Glomerular visceral epithelial cell (primary cell): ENCODE results near the gene CAPRIN2.

Experiments
- DNase-seq: peaks from one replicate; pipeline ENCODE4 v3.0.0-alpha.2; 2016; ENCODE audit errors: extremely low spot score

CAPRIN2 gene

DNA sequence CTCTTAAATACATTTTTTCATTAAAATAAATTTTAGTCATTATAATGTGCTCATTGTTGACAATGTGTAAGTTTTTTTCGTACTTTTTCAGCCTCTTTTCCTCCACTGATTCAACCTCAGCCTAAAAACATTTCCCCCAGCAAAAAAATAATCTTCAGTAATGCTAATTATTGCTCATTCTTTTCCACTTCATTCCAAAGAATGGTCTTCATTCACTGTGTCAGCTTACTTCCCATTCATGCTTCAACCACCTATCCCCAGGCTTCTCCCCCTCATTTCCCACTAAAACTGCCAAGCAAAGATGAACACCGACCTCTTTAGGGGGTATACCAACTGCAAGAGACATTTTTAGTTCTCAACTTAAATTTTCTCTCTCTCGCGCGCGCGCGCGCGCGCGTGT is 56.4 kb downstream of the CAPRIN2 start:
- DNase-seq, result no peak

- DNase-seq, result no peak
Observed at GRCh38 chr12:30696943-30697342, 57.8 kb downstream of the CAPRIN2 start.

- no peak for DNase-seq
Observed at GRCh38 chr12:30696486-30696885, 58.3 kb downstream of the CAPRIN2 start.

DNA sequence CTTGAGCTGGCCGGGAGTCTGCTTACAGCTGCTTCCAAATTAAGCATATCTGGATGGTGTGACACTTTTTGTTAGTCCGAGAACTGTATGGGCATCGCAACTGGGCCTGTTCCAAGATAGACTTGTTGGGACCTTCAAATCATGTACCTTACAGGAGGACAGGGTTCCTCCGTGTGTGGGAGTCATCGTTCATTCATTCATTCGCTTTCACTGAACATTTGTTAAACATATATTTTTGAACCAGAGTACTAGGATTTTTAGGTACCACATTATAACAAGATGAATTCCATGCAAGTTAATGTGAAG is 58.7 kb downstream of the CAPRIN2 start:
- no peak for DNase-seq

- DNase-seq, result peak; percentile 92
Observed at GRCh38 chr12:30695199-30696102, 59.3 kb downstream of the CAPRIN2 start, which contains the start of gene IPO8. Gene IPO8, minus strand, starts transcription at chr12:30695869. Its CDS starts 222 bp downstream, at chr12:30695647.

DNA sequence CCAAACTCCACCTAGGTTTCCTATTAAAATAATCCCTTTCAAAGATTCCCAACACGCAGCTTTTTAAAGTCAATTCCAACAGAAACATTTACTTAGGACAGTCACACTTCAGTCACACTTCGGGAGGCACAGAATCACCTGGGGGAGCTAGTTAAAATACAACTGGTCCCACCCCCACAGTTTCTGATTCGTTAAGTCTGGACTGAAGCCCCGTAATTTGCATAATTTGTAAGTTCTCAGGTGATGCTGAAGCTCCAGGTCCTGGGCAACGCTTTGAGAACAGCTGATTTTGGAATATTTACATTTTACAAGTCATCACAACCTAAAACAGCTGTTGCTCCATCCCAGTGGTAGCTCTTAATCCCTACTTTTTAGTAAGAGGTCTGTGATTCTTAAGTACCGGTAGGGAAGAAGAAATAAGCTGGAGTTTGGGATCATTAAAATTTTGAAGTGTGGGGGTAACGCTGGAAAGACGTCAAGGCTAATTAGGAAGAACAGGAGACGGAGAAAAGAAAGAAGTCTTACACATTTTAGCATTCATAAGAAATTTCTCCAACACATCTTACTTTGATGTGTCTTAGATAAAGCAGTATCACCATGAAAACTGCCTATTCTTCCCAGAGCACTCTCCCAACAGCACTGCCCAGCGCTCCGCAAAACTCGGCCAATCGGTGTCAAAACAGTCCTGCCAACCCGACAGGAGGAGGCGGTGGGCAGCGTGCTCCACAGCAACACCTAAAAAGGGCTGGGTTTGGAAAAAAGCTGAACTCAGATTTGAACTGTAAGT is 60.1 kb downstream of the CAPRIN2 start:
- DNase-seq, result peak; percentile 47

DNA sequence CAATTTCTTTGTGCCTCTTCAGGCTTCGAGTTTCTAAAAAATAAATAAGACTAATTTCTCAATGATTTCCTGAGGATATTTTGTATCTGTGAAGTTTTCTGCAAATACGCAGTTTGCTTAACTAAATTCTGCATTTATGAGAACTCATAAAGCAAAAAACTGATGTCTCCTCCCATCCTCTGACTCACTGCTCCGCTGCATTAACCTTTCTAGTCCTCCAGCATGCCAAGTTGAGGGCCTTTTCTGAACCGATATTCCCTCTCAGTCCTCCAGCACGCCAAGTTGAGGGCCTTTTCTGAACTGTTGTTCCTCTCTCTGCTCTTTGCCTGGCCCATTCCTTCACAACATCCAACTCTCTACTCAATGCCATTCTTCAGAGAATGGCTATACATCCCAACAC is 62.3 kb downstream of the CAPRIN2 start:
- DNase-seq, result no peak

DNA sequence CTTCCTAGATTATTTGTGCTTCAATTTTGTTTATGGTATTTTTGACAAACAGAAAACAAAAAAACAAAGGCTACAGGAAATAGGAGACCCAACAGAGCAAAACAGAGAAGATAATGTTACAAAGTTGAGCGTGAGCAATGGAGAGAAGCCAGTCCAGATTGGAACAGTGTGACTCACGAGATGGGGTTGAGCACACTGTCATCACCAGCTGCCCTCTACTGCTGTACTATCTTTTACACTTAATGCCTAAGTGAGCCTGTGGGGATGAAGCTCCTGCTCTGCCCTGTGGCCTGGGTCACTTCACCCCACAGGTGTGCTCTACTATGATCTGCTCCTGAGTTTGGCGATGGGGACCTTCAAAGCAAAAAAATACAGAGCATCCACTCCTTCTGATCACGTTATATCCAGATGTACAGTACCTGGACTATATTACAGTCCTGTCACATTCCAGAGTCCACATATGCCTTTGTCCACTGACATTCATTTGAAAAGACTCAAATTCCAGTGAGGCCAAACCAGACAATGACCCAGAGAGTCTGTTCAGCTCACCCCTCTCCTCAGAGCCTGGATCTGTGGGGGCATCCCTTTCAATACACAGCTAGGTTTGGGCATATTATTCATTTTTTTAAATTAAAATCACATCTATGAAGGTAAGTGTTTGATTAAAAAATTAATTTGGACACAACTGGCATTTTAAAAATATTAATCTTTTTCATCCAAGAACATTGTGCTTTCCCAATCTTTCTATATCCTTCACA is 63.5 kb downstream of the CAPRIN2 start:
- peak; percentile 61 for DNase-seq

- no peak for DNase-seq
Observed at GRCh38 chr12:30687265-30687986, 67.3 kb downstream of the CAPRIN2 start.

DNA sequence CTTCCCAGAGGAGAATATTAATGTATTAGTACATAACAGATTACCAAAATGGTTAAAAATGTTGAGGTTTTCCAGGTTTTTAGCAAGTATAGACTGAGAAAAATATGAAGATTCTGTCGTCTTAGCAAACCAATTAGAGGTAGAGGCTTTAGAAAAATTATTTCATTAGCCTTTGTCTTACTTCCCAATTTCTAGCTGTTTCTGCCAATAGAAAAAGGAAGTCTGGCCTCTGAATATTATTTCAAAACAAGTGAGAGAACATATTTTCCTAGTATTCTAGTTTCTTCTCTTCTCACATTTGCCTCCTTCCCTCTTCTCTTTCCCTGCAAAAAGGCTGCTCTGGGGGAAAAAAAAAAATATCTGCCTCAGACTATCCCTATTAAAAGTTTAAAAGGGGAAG is 75.5 kb downstream of the CAPRIN2 start:
- DNase-seq, result no peak

- DNase-seq, result no peak
Observed at GRCh38 chr12:30678221-30678620, 76.5 kb downstream of the CAPRIN2 start.

DNA sequence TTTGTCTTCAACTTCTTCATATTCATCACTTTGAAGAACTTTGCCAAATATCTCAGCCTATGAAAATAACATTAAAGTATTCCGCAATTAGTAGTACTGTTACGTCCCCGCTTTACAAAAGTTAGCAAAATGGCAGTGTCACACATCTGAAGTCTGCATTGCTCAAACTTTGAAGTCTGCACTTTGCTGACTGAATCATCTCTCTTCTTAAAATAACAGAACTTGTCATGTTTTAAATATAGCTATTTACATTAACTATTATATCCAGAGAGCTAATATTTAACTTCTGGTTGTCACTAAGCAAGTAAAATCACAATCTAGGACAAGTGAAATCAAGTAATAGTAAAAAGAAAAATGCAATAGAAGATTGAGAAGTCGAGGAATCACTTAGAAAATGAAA is 93.5 kb downstream of the CAPRIN2 start:
- no peak for DNase-seq
